AG04449 (cell line): ENCODE data around the gene ZSCAN10.
"Not testable (repeated sequence)": the region's sequence is repeated elsewhere in the genome, so short reads cannot be mapped to it uniquely, and the experiment has no call there.

Experiments
- CTCF ChIA-PET: fragments of 350-600 bp; formaldehyde crosslinking; extraction: SDS; loops from one replicate; lab custom pipeline; 2021; ENCODE audit warnings: antibody characterized with exemption; lab: Yijun Ruan, JAX
- POLR2A ChIA-PET: fragments of 400-600, 350-600 bp; formaldehyde crosslinking; extraction: SDS; loops from one replicate; lab custom pipeline; 2020; ENCODE audit warnings: antibody characterized with exemption, inconsistent platforms; lab: Yijun Ruan, JAX
- DNase-seq: peaks from one replicate; pipeline ENCODE4 v3.0.0-alpha.2; 2010; ENCODE audit warnings: low read depth, low spot score
- H3K4me3 ChIP-seq: 2 replicates; pipeline ENCODE4 v1.5.1; 2011; ENCODE audit warnings: low read depth, mild to moderate bottlenecking, control low read depth, low read length
- CTCF ChIP-seq: IDR thresholded peaks from one replicate; pipeline ENCODE4 v1.5.1; 2011; ENCODE audit warnings: mild to moderate bottlenecking, moderate library complexity, low read length, control low read depth, inconsistent platforms; ENCODE audit not compliant: insufficient read depth; ENCODE audit errors: missing control alignments

ZSCAN10 gene

DNA sequence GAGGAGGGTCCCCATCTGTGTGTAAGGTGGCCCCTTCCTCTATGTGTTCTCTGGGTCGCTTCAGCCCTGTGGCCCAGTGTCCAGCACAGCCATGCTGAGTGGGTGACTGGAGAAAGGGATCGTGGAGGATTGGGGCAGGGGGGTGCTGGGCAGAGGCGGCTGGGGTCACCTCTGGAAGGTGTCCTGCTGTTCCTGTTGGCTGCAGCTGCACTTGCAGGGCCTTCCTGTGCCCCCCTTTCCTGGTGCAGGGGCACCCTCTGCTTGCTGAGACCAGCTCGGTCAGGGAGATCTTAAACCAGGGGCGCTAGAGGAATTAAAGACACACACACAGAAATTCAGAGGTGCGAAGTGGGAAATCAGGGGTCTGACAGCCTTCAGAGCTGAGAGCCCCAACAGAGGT, 22.5 kb downstream of the ZSCAN10 start:
- TF ChIP-seq CTCF = no peak
- DNase-seq = no peak
- no peak overlapping the region for H3K4me3 ChIP-seq
- POLR2A ChIA-PET = no interaction called here
- CTCF ChIA-PET = interaction anchor here (0.6 to 2.8 kb wide), 5 partner anchors 9 to 55 kb away, joined by 3 to 24 read pairs (median 3); partner anchors contain the start of genes IL32 and ZSCAN10

DNA sequence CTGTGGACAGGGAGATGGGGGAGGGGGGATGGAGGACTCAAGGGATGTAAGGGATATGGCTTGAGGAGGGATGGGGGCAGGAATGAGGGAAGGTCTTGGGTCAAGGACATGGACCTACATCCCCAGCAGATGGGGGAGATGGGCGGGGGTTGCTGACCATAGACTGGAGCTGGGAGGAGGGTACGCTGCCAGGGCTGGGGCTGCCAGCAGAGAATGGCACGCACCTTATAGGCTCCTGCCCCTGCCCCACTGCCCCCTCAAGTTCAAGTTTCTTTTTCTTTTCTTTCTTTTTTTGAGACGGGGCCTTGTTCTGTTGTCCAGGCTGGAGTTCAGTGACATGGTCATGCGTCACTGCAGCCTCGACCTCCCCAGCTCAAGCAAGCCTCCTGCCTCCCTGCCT, 23.1 kb downstream of the ZSCAN10 start:
- DNase-seq, H3K4me3 ChIP-seq, POLR2A ChIA-PET: not testable (repeated sequence)
- CTCF ChIA-PET = interaction anchor here (1.2 to 2.8 kb wide), 2 partner anchors 16 to 24 kb away, joined by 3 to 24 read pairs; partner anchors contain the start of gene ZSCAN10

DNA sequence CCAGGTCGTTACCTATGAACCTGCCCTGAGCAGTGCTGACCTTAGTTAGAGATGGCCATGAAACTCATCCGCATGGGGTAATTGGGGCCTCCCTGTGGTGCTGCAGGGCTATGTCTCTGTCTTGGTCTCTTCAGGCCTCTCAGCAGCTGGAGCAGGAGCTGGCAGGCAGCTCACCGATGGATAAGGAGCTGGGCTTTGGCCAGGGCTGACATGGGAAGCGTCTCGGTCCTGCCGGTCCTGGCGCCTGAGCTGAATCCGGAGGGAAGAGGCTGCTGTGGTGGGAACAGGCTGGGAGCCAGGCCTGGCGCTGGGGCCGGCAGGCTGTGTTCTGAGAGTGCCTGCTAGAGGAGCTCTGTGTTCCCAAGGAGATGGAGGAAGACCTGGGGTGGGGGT, 23.6 kb downstream of the ZSCAN10 start:
- CTCF ChIA-PET = interaction anchor here (0.7 kb wide), 1 partner anchor 20 kb away, joined by 3 read pairs; no protein-coding TSS in a partner anchor

DNA sequence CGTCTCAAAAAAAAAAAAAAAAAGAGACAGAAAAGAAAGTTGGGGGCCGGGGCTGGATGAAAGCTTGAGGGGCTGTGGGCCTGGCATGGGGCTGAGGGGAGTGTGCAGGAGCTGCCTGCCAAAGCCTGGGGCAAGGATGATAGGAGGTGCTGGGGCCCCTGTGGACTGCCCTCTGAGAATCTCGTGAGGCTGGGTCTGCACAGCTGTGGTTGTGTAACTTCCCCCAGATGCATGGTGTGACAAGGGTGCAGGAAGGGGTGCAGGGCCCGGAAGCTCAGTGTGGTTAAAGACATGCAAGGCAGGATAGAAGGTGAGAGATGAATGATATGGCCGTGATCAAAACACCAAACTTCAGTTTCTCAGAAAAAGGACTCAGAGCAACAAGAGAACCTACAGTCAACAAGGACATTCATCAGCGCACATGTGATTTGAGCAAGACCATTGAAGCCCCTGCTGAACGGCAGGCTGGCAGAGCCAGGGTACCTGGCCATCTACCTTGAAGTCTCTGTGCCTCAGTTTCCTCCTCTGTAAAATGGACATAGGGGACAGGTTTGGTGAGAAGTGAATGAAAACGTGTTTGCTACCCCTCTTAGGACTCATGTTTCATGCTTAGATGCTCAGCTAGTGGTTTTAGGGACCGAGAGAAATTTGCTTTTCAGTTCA, 24.1 kb downstream of the ZSCAN10 start:
- DNase-seq = no peak
- ChIA-PET POLR2A (no interaction called here), CTCF (interaction anchor here (0.7 kb wide), 1 partner anchor 21 kb away, joined by 3 read pairs; no protein-coding TSS in a partner anchor)
- no peak for TF ChIP-seq CTCF
- H3K4me3 ChIP-seq = no peak overlapping the region

More for the DNA sequence above, 23.6 kb downstream of the ZSCAN10 start:
- DNase-seq = no peak
- no peak overlapping the region for H3K4me3 ChIP-seq
- POLR2A ChIA-PET = no interaction called here
- no peak for TF ChIP-seq CTCF

DNA sequence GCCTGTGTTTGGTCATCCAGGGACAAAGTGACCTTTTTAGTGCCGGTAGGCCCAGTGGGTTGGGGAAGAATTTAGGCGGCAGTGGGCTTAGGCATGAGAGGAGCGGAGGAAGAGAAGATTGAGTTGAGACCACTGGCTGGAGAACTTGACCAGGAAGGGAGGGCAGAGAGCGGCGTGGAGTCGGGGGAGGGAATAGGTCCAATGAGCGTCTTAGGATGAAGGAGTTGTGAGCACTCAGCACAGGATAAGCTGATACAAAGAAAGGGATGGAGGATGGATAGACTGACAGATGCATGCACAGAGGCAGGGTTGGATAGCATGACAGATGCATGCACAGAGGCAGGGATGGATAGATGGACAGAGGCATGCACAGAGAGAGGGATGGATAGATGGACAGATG, 25.6 kb downstream of the ZSCAN10 start:
- no peak overlapping the region for H3K4me3 ChIP-seq
- ChIA-PET POLR2A (no interaction called here), CTCF (no interaction called here)
- TF ChIP-seq CTCF = no peak
- DNase-seq = no peak

DNA sequence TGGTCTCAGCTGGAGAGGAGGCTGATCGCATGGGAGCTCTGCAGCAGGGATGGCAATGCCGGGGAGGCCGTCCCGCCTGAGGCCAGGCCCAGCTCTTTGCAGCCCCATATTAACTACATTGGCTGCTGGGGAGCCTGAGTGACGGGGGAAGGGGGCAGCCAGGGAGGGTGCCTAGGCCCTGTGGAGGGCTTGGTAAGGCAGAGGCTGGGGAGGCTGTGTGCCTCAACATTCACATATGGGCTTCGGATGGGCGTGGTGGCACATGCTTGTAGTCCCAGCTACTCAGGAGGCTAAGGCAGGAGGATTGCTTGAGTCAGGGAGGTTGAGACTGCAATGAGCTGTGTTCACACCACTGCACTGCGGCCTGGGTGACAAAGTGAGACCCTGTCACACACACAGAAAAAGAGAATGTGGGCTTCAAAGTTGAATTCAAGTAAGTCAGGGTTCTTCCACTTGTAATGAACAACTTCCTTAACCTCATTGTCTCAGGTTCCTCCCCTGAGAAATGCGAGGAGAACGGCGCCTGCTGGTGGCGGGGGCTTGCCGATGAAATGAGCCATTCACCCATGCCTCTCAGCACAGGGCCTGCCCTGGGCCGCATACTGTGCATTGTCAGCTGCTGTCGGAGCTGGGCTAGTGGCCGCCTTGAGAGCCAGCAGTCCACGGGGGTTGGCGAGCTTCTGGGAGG, 26.4 kb downstream of the ZSCAN10 start:
- CTCF ChIA-PET, H3K4me3 ChIP-seq, DNase-seq, POLR2A ChIA-PET: not testable (repeated sequence)

DNA sequence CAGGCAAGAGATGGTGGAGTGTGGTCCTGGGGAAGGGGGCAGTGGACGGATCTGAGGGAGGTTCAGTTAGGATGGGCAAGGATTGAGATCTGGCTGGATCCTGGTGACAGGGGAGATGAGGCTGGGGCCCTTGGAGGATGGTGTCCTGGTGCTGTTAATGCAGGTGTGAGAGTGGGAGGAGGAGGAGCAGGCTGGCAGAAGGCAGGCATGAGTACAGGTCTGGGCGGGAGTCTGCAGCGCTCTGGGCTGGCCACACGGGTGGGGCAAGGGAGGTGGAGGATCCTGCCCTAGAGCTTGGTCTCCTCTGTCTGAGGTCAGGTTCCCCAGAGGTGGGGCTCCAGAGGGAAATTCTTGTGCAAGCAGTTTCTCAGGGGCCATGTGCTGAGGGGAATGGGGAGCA, 26.9 kb downstream of the ZSCAN10 start:
- POLR2A ChIA-PET, DNase-seq, H3K4me3 ChIP-seq, CTCF ChIA-PET: not testable (repeated sequence)

GRCh38 chr16:3071655-3072054, 27.4 kb downstream of the ZSCAN10 start:
- ChIA-PET POLR2A (no interaction called here), CTCF (interaction anchor here (3.4 kb wide), 1 partner anchor 12 kb away, joined by 21 read pairs; no protein-coding TSS in a partner anchor)
- no peak overlapping the region for H3K4me3 ChIP-seq
- no peak for DNase-seq
- no peak for TF ChIP-seq CTCF
